Kidney tubule cell (primary cell): Measurements from ENCODE around the gene GPX7.
A peak's percentile ranks its signal among the peaks of the same experiment; 100 is the strongest.

Experiments used
- DNase-seq: peaks from one replicate; pipeline ENCODE4 v3.0.0-alpha.2; 2018; ENCODE audit warnings: low spot score

GPX7 gene

GRCh38 chr1:52588027-52588426, 14.1 kb upstream of the GPX7 start:
- no peak for DNase-seq

GRCh38 chr1:52588535-52588934, 13.6 kb upstream of the GPX7 start:
- no peak for DNase-seq

DNA sequence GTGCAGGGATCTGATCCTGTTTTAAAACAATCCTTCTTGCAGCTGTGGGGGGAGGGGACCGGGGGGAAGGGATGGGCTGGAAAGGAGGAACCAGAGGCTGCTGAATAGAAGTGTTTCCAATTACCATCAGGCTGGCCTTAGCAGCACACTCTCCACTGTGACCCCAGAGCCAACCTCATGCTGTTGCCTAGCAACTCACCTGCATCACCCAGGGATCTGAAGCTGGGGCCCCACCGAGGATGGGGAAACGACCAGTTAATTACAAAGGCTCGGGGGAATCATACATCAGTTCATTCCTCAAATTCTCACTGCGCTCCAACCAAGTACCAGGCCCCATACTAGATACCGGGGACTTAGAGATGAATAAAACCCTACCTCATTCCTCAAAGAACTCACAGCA, 11.9 kb upstream of the GPX7 start:
- no peak for DNase-seq

- DNase-seq = no peak
These were observed 9.4 kb upstream of the GPX7 start for GRCh38 chr1:52592637-52593323.

GRCh38 chr1:52593495-52593894, 8.7 kb upstream of the GPX7 start:
- no peak for DNase-seq

DNA sequence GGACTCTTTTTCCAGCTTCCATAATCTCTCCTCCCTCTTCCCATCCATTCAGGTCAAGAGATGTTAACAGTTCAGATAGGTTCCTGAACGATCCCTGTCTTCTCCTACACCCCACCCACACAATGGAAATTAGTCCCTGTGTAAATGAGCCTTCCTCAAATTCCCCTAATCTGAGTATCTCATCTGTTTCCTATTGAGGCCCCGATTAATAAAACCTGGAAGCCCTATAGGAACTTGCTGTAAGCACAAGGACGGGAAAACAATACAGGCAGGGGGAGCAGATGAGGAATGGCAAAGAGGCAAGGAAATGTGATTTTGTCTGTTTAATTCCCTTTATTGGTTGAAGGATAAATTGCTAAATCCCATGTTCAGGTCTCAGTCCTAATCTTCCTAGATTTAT, 7.1 kb upstream of the GPX7 start:
- no peak for DNase-seq

DNA sequence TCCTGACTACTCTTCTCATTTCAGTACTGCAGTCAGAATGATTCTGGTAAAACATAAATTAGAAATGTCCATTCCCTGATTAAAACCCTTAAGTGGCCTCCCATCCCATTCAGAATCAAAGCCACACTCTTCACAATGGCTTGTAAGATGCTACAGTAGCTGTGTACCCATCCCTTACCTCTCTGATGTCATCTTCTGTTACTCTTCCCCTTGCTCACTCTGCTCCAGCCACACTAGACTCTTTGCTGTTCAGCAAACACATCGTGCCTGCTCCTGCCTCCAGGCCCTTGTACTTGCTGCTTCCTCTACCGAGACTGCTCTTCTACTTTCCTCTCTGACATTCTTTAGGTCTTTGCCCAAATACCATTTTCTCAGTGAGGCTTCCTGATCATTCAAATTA, 4.3 kb upstream of the GPX7 start:
- DNase-seq = no peak

- DNase-seq = no peak
These were observed 3.4 kb upstream of the GPX7 start for GRCh38 chr1:52598729-52599128.

DNA sequence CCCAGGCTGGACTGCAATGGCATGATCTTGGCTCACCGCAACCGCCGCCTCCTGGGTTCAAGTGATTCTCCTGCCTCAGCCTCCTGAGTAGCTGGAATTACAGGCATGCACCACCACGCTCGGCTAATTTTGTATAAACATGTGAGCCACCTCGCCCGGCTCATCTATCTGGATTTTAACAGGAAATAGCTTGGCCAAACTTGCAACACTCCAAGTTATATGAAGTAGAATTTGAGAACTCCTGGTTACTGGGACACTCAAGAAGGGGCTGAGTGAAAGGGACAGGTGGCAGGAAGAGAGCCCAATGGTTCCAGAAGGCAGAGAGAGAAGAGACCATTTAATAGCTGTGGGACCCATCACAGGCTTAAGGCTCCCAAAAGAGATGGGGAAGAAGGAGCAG, 2.9 kb upstream of the GPX7 start:
- peak; percentile 73 for DNase-seq

DNA sequence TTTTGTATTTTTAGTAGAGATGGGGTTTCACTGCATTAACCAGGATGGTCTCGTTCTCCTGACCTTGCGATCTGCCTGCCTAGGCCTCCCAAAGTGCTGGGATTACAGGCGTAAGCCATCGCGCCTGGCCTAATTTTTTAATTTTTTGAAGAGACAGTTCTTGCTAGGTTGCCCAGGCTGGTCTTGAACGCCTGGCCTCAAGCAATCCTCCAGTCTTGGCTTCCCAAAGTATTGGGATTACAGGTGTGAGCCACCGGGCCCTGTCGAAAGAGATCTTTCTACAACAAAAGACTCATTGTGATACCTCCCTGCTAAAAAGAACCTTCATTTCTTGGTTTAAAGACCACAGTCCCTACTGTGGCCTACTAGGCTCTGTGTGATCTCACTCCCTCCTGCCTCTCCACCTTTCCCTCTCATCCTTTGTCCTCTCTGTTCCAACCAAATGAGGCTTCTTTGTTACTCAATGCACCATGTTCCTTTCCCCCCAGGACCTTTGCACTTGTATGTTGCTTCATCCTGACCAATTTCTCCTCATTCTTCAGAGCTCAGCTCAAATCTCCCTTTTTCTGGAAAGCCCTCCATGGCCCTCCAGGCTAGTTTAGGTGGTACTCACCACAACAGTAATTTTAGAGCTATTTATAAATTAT, 1.5 kb upstream of the GPX7 start:
- no peak for DNase-seq

DNA sequence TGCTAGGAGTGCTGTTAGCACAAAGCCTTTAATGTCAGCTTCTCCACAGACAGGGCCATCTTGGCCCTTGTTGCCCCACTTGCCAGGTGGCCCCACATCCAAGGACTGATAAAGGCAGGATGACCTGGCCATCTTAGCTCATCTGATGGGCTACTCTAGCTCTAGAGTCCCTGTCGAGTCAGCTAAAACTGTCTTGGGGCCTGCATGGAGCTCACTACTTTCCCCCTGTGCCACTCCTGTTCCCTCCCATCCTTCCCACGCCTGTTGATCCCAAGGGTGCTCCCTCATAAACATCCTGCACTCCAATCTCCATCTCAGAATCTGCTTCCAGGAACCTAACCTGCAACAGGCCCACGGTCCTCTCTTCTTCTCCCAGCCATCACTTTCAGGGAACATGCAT, 652 bp upstream of the GPX7 start:
- DNase-seq = no peak

DNA sequence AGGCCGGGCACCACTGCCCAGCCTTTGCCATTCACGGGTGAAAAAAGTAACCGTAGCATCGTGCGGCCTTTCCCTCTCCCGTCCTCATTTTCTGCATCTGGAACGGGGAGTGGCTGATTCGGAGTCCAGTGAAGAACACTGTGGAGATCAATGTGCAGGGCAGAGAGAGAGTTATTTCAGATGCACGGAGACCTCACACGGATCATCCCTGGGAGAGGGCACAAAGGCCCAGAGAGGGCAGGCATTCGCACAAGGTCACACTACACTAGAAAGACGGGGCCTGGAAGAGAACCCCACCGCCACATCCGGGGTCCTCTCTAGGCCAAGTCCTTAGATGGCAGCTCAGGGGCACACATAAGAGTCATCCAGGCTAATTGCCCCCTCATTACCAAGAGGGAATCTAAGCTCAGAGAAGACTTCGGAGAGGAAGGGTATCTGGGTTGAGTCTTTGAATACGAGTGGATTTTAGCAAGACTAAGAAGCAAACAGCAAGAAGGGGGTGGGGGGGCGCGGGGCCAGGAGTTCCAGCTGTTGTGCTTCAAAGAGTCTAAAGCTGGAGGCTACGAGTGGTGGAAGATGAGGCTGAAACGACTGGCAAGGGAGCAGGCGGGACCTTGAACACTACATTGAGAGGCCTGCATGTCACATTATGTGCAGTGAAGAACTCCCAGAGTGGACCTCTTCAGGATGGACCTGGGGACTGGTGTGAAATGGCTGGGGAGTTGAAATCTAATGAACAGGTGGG, 857 bp downstream of the GPX7 start:
- peak; percentile 22 for DNase-seq

DNA sequence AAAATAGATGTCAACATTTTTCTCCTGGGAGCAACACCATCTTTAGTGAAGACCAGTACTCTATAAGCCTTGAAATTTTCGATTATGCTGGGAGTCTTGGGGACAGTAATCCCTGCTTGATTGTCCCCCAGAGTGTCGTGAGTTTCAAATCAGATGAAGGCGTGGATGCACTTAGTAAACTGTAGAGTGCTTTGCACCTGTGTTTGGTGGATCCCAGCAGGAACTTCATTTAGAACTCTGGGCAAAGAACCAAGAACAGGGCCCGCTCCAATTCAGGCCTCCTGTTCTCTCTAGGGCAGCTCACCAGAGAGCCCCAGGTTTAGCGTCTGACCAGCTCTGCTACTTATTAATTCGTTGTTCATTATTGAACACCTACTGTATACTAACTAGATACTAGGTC, 1.5 kb downstream of the GPX7 start:
- DNase-seq = no peak

DNA sequence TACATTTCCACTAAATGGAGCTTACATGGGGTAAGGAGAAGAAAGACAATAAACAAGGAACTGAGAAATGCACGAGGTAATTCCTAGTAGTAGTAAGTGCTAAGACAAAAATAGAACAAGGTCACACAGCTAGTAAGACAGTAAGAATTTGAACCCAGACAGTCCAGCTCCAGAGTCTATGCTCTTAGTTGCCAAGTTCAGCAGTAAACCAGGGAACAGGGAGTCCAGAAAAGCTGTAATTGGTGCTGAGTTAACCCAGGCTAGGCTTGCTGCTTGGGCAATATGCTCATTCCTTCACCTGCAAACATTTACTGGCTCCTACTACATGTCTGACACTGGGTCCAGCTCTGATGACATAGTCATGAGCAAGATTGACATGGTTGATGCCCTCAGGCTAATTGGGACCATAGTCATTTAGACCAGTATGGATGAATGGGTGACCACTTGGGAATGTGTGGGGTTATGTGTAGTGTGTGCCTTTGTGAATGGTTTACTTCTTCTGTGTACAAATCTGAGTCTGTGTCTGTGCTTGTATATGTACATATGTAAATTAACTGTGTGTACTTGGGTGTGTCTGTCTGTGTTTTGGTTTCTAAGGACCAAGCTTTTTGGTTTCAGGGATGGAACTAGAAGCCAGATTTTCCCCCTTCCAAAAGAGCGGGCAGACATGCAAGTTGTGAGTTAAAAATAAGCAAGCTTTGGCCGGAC, 2.0 kb downstream of the GPX7 start:
- peak; percentile 80 for DNase-seq

GRCh38 chr1:52613636-52614373, 11.6 kb downstream of the GPX7 start:
- DNase-seq = no peak

- DNase-seq = no peak
These were observed 12.5 kb downstream of the GPX7 start for GRCh38 chr1:52614671-52615070.

DNA sequence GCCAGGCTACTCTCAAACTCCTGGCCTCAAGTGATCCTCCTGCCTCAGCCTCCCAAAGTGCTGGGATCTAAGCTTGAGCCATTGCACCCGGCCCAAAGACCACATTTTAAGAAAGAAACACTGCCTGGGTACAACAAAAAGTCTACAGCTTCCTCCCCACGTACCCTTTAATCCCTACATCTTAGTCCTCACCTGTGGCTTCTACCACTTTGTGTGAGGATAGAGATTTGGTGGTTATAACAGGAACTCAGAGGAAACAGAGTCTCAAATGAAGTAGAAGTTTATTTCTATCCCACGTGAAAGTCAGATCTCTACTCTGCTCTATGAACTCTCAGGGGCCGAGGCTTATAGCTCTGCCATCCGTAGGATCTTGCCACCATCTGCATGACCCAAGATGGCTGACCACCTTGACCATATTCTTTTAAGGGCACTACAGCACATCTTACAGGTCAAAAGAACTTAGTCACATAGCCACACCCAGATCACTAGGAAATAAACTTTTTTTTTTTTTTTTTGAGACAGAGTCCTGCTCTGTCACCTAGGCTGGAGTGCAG, 13.4 kb downstream of the GPX7 start:
- DNase-seq = no peak

DNA sequence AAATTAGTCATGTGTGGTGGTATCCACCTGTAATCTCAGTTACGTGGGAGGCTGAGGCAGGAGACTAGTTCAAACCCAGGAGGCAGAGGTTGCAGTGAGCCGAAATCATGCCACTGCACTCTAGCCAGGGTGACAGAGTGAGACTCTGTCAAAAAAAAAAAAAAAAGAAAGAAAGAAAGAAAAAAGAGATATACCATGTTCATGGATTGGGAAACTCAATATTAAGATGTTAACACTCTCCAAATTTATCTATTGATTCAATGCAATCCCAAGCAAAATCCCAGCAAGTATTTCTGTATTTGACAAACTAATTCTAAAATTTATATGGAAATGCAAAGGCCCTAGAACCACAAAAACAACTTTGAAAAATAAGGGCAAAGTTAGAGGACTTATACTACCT, 19.8 kb downstream of the GPX7 start:
- no peak for DNase-seq

GRCh38 chr1:52623812-52624211, 21.6 kb downstream of the GPX7 start:
- no peak for DNase-seq

DNA sequence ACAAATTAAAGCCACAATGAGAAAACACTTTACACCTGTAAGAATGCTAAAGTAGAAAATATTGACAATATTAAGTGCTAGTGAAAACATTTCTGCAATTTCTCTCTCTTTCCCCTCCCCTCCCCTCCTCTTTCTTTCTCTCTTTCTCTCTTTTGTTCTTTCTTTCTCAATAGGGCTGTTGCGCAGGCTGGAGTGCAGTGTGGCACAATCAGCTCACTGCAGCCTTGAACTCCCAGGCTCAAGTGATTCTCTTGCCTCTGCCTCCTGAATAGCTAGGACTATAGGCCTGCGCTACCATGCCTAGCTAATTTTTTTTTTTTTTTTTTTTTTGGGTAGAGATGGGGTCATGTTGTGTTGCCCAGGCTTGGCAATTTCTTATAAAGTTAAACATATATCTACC, 24.9 kb downstream of the GPX7 start:
- DNase-seq = no peak

GRCh38 chr1:52628614-52629324, 26.6 kb downstream of the GPX7 start:
- no peak for DNase-seq
